ENCODE data around the gene EPS8L2.

Gene EPS8L2

GRCh38 chr11:762421-763072, 56.5 kb downstream of the EPS8L2 start:
- peak; percentile 90 for DNase-seq (ENCODE audit: low read depth)

- no peak for DNase-seq (ENCODE audit: low read depth)
Observed at GRCh38 chr11:763073-763463, 57.0 kb downstream of the EPS8L2 start.

GRCh38 chr11:763549-764321, 57.7 kb downstream of the EPS8L2 start:
- DNase-seq (ENCODE audit: low read depth): no peak

GRCh38 chr11:764322-765024, 58.4 kb downstream of the EPS8L2 start:
- no peak for DNase-seq (ENCODE audit: low read depth)

- DNase-seq (ENCODE audit: low read depth): peak; percentile 60
Observed at GRCh38 chr11:765025-765801, 59.2 kb downstream of the EPS8L2 start.

GRCh38 chr11:765802-766091, 59.7 kb downstream of the EPS8L2 start:
- DNase-seq (ENCODE audit: low read depth): no peak

- no peak for DNase-seq (ENCODE audit: low read depth)
Observed at GRCh38 chr11:766106-766935, 60.3 kb downstream of the EPS8L2 start.

- no peak for DNase-seq (ENCODE audit: low read depth)
Observed at GRCh38 chr11:766936-767210, 60.8 kb downstream of the EPS8L2 start.

- no peak for DNase-seq (ENCODE audit: low read depth)
Observed at GRCh38 chr11:767238-767637, 61.2 kb downstream of the EPS8L2 start.

GRCh38 chr11:769887-770641, 64.0 kb downstream of the EPS8L2 start:
- no peak for DNase-seq (ENCODE audit: low read depth)

GRCh38 chr11:770642-771616, 64.9 kb downstream of the EPS8L2 start:
- DNase-seq (ENCODE audit: low read depth): no peak

- no peak for DNase-seq (ENCODE audit: low read depth)
Observed at GRCh38 chr11:771617-772204, 65.7 kb downstream of the EPS8L2 start.

- DNase-seq (ENCODE audit: low read depth): no peak
Observed at GRCh38 chr11:772429-773390, 66.7 kb downstream of the EPS8L2 start.

- no peak for DNase-seq (ENCODE audit: low read depth)
Observed at GRCh38 chr11:773425-773824, 67.4 kb downstream of the EPS8L2 start.

GRCh38 chr11:773830-774229, 67.8 kb downstream of the EPS8L2 start:
- DNase-seq (ENCODE audit: low read depth): no peak

GRCh38 chr11:774873-775592, 69.0 kb downstream of the EPS8L2 start:
- DNase-seq (ENCODE audit: low read depth): peak; percentile 55

- DNase-seq (ENCODE audit: low read depth): no peak
Observed at GRCh38 chr11:776263-776560, 70.2 kb downstream of the EPS8L2 start.

All from EH (cell line).